DOHH2 (cell line): ENCODE measurements around the gene KIAA0930.

Experiments used
- CTCF ChIP-seq: fragments of 200-600 bp; sonication (generic); IDR thresholded peaks from one replicate; pipeline ENCODE4 v1.5.1; 2014; ENCODE audit warnings: antibody characterized with exemption, mild to moderate bottlenecking, low read depth, low read length; ENCODE audit not compliant: poor library complexity, severe bottlenecking
- EZH2phosphoT487 ChIP-seq: fragments of 200-600 bp; sonication (generic); IDR thresholded peaks from 2 replicates; pipeline ENCODE4 v1.6.1; 2017; ENCODE audit warnings: borderline replicate concordance, mild to moderate bottlenecking, antibody characterized with exemption, low read length, moderate library complexity, mixed read lengths

GRCh38 chr22:45150139-45150538, 90.6 kb downstream of the KIAA0930 start:
- TF ChIP-seq CTCF: no peak
- TF ChIP-seq EZH2phosphoT487: no peak
